GM21367 (cell line): ENCODE data around the gene ORAI3.

Source experiments
- ATAC-seq: cut with Tn5 transposase; IDR thresholded peaks from one replicate; pipeline ENCODE4 v1.9.1; 2021; ENCODE audit not compliant: unreplicated experiment

ORAI3 gene

DNA sequence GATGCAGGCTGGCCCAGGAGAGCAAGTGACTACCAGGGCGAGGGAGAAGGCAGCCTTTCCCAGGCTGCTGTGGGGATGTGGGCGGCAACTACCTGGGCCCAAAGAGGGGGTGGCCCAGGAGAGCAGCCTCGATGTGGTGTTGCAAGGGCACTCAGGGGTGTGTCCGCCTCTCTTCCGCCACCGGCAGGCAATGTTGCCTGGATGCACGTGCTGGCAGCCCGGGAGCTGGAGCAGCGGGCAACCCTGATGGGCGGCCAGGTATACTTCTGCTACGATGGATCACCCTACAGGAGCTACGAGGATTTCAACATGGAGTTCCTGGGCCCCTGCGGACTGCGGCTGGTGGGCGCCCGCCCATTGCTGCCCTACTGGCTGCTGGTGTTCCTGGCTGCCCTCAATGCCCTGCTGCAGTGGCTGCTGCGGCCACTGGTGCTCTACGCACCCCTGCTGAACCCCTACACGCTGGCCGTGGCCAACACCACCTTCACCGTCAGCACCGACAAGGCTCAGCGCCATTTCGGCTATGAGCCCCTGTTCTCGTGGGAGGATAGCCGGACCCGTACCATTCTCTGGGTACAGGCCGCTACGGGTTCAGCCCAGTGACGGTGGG is 38.8 kb downstream of the ORAI3 start:
- ATAC-seq = no peak

- no peak for ATAC-seq
These were observed 40.7 kb downstream of the ORAI3 start for GRCh38 chr16:30989469-30990047.

GRCh38 chr16:30990105-30990504 is 41.2 kb downstream of the ORAI3 start:
- ATAC-seq = no peak

GRCh38 chr16:30991052-30991451 is 42.2 kb downstream of the ORAI3 start:
- ATAC-seq = no peak

GRCh38 chr16:30992276-30992780 is 43.5 kb downstream of the ORAI3 start:
- no peak for ATAC-seq

- ATAC-seq = no peak
These were observed 44.3 kb downstream of the ORAI3 start for GRCh38 chr16:30992931-30993816.

GRCh38 chr16:30995927-30996323 is 47.1 kb downstream of the ORAI3 start:
- no peak for ATAC-seq

- ATAC-seq = no peak
These were observed 47.6 kb downstream of the ORAI3 start for GRCh38 chr16:30996324-30996984.

DNA sequence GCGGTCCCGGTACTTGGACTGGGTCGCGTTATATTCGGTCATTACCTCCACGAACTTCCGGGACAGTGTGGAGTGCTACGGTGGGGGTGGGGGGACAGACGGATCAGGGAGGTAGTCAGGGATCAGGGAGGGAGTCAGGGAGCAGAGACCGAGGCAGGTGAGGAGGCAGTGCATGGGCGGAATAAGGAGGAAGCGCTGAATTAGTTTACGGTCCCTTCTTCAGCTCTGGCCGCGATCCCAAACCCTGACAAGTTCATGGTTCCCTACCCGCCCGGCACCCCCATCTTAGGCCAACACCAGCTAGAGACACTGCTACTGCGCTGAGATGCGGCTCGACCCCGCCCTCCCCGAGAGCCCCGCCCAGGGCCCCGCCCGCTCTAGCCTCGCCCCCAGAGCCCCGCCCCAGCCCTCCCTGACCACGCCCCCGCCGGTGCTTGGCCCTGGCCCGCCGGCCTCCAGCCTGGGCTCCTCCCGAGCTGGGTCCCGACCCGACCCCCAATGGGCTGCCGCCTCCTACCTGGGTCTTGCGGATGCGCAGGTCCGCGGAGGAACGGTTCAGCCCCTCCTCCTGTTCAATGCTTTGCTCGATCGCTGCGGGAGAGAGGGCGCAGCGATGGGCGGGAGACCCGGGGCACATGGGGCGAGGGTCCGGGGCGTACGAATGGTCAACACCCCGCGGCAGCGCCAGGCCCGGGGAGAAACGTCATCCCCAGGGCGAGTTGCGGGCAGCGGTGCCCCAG is 48.3 kb downstream of the ORAI3 start:
- ATAC-seq = peak; percentile 76

- ATAC-seq = no peak
These were observed 49.1 kb downstream of the ORAI3 start for GRCh38 chr16:30997725-30998711.

DNA sequence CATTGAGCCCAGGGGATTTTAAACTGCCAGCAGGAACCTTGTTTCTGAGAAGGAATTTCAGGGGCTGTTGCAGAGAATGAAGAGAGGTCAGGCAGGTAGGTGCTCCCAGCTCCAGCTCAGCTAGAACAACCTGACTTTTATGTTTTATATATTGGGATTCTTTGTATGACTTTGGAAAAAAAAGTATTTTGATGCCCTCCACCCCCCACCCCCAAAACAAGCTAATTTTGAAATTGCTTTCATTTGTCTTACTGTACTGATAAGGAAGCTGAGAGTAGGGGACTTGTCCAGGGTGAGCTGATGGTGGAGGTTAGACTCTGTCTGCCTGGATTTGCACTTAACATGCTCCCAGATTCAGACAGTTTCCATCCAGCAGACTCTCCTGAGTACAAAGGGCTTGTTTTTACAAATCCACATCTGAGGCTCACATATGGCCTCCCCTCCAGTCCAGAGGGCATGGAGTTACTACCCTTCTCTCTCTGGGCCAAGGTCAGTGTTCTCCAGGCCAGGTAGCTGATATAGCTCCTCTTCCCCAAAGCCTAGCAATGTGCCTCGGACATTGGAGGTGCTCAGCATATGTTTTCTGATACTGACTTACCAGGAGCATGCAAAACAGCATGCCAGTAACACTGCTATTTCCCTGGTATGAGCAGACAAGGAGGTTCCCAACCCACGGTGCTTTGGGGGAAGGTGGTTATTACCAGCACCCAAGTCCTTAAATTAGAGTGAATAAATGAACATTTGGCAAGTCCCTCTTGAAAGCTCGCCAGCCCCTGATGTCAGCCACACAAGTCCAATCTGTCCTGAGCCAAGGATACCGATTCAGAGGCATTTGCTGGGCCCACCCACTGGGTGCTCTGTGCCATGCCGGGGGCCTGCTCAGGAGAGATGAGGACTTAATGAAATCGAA is 50.2 kb downstream of the ORAI3 start:
- ATAC-seq = no peak

DNA sequence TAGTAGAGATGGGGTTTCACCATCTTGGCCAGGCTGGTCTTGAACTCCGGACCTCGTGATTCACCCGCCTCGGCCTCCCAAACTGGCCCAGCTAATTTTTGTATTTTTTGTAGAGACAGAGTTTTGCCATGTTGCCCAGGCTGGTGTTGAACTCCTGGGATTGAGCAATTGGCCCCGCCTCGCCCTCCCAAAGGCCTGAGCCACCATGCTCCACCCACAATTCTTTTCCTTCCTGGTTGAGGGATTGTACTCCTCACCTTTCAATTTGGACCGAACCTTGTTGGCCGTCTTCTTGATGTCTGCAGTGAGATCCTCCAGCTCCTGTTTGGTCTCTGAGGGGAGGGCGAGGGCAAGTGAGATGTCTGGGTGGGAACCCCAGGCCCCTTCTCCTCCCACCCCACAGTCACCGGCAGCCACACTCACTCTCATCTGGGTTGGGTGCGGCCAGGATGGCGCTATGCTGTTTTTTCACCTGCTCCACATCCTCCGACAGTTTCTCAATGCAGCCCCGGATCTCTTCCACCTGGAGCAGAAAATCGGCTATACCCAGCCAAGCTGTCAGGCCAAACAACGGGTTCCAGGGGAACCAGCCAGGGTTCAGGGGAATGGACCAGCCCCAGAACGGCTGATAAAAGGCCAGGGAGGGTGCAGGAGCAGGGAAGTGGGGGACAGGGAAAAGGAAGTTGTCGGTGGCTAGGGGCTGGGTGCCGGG is 52.0 kb downstream of the ORAI3 start:
- no peak for ATAC-seq

DNA sequence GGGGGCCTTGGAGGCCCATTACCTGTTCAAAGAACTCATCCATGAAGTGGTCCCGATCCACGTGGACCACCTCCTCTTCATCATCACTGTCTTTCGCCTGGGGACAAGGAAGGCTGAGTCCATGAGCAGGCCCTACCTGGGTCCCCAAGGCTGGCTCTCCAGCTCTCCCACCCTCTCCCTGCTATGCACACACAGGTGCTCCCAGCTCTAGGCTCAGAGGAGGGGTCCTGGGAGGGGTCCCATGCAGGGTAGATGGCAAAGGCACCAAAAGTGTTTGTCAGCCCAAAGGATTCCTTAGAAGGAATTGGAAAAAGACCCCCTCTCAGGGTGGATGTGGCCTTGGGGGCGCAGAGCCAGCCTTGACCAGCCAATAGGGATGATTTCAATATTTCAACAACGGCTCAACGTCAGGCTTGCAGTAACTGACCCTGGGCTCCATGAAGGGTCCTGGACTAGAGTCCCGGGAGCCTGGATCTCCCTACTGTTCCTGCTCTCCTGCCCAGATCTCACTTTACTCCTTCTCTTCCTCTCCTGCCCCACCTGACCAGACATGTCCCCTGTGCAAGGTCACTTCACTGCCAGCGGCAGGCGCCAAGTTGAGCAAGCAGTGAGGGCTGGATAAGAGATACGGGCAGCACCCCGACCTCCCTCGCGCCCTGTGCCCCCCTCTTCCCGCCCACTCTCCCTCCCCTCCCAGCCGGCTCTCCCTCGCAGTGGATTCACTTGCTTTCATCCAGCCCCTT is 52.8 kb downstream of the ORAI3 start:
- ATAC-seq = no peak

- no peak for ATAC-seq
These were observed 53.4 kb downstream of the ORAI3 start for GRCh38 chr16:31002250-31002700.

GRCh38 chr16:31002862-31003341 is 54.0 kb downstream of the ORAI3 start:
- no peak for ATAC-seq

GRCh38 chr16:31003744-31004143 is 54.9 kb downstream of the ORAI3 start:
- ATAC-seq = no peak
